K562 (cell line): ENCODE data around the gene ISG20. TPM values are rescaled to one million over a fixed set of nuclear protein-coding genes. Genes with fewer than 3 reads are reported as not detected.

ENCODE experiments used
- ATAC-seq: fragments of 200-7000 bp; cut with Tn5 transposase; 3 replicates; pipeline ENCODE4 v1.9.1; 2020; ENCODE audit warnings: moderate library complexity
- BruUV-seq: library from RNA; stranded (reverse); fragments of 400-500 nt; replicated peaks from 2 replicates; lab custom pipeline; 2021; lab: Mats Ljungman, UMichigan
- CTCF ChIA-PET: fragments of 300-600 bp; formaldehyde crosslinking; extraction: SDS; loops from one replicate; lab custom pipeline; 2021; ENCODE audit warnings: low intra/inter-chr PET ratio; lab: Yijun Ruan, JAX
- POLR2A ChIA-PET: fragments of 300-600, 350-650 bp; sonication (Branson Sonifier 250); formaldehyde crosslinking; extraction: SDS; loops from one replicate; lab custom pipeline; 2021; ENCODE audit warnings: antibody characterized with exemption, inconsistent platforms; lab: Yijun Ruan, JAX
- DNase-seq, 4 experiments: peaks; one replicate each; pipeline versions ENCODE4 v3.0.0 to v3.0.0-alpha.2; 2011 to 2018; ENCODE audit warnings: low spot score in 3 of 4, mixed read lengths in 3 of 4; ENCODE audit errors: extremely low read depth in 1 of 4
- FAIRE-seq: peaks from 2 replicates; lab custom pipeline; 2011; peaks lifted over from hg19 to GRCh38; lab: Jason Lieb, UNC
- H2AFZ ChIP-seq: 2 replicates; pipeline ENCODE4 v1.6.0; 2011; ENCODE audit warnings: low read depth, low read length, control low read depth, inconsistent platforms
- H3K27ac ChIP-seq: fragments of 200-600 bp; 3 replicates; pipeline ENCODE4 v1.8.0; 2011; ENCODE audit warnings: low read depth, mild to moderate bottlenecking, control low read depth, inconsistent platforms, low read length, moderate library complexity, mixed read lengths; ENCODE audit errors: extremely low read depth
- H3K27me3 ChIP-seq, 2 experiments: fragments of 300-600 bp in 1 of 2; 2 replicates in 1 of 2; 3 replicates in 1 of 2; pipeline versions ENCODE4 v1.6.0 to v1.8.0; 2011; ENCODE audit warnings: inconsistent platforms in 2 of 2, low read length in 2 of 2, mild to moderate bottlenecking in 1 of 2, mixed read lengths in 1 of 2, moderate library complexity in 1 of 2; ENCODE audit not compliant: control insufficient read depth in 2 of 2, insufficient read depth in 2 of 2
- H3K36me3 ChIP-seq: fragments of 300-600 bp; 3 replicates; pipeline ENCODE4 v1.8.0; 2011; ENCODE audit warnings: mild to moderate bottlenecking, low read length, inconsistent platforms; ENCODE audit not compliant: control insufficient read depth, insufficient read depth
- H3K4me1 ChIP-seq, 2 experiments: fragments of 200-600 bp in 1 of 2; replicated peaks in 1 of 2; 2 replicates in 1 of 2; 3 replicates in 1 of 2; pipeline versions ENCODE4 v1.5.1 to v1.8.0; 2011; ENCODE audit warnings: inconsistent platforms in 2 of 2, low read length in 2 of 2, mild to moderate bottlenecking in 1 of 2, mixed read lengths in 1 of 2, moderate library complexity in 1 of 2; ENCODE audit not compliant: control insufficient read depth in 2 of 2, insufficient read depth in 2 of 2
- H3K4me2 ChIP-seq: 2 replicates; pipeline ENCODE4 v1.6.1; 2011; ENCODE audit warnings: low read length, control low read depth, inconsistent platforms, mixed read lengths; ENCODE audit not compliant: insufficient read depth
- H3K4me3 ChIP-seq: fragments of 200-600 bp; sonication (generic), shearing (Covaris generic); 2 replicates; pipeline ENCODE4 v1.5.1; 2016; ENCODE audit warnings: control low read depth, inconsistent platforms
- H3K79me2 ChIP-seq: fragments of 200-600 bp; 3 replicates; pipeline ENCODE4 v1.8.0; 2011; ENCODE audit warnings: low read length, inconsistent platforms; ENCODE audit not compliant: control insufficient read depth, insufficient read depth
- H3K9ac ChIP-seq, 2 experiments: 2 replicates each; pipeline versions ENCODE4 v1.6.0 to v1.6.1; 2011; ENCODE audit warnings: low read depth in 2 of 2, low read length in 2 of 2, control low read depth in 1 of 2, inconsistent platforms in 1 of 2, mild to moderate bottlenecking in 1 of 2, mixed read lengths in 1 of 2; ENCODE audit not compliant: insufficient read depth in 1 of 2
- H3K9me1 ChIP-seq: one replicate; pipeline ENCODE4 v1.6.0; 2011; ENCODE audit warnings: inconsistent platforms, mild to moderate bottlenecking, low read length, moderate library complexity; ENCODE audit not compliant: control insufficient read depth, insufficient read depth
- H3K9me3 ChIP-seq: replicated peaks from 2 replicates; pipeline ENCODE4 v1.5.1; 2011; ENCODE audit warnings: low read depth, low read length, inconsistent platforms; ENCODE audit not compliant: control insufficient read depth, insufficient read depth
- H4K20me1 ChIP-seq: replicated peaks from 2 replicates; pipeline ENCODE4 v1.6.1; 2011; ENCODE audit warnings: low read length, inconsistent platforms, mixed read lengths; ENCODE audit not compliant: control insufficient read depth, insufficient read depth
- BACH1 ChIP-seq: fragments of 200-800 bp; sonication (Bioruptor generic); IDR thresholded peaks from 2 replicates; pipeline ENCODE4 v1.6.1; 2016; ENCODE audit warnings: missing genetic modification characterization, missing compliant biosample characterization
- BRD9 ChIP-seq: fragments of 450-650 bp; IDR thresholded peaks from 2 replicates; pipeline ENCODE4 v1.6.1; 2018; ENCODE audit warnings: low read depth; ENCODE audit not compliant: partially characterized antibody
- CLOCK ChIP-seq: fragments of 250-450 bp; sonication (Bioruptor Pico); IDR thresholded peaks from 2 replicates; pipeline ENCODE4 v1.4.0; 2020; ENCODE audit warnings: mild to moderate bottlenecking, moderate library complexity, borderline replicate concordance
- DNMT1 ChIP-seq: fragments of 450-650 bp; IDR thresholded peaks from 2 replicates; pipeline ENCODE4 v1.6.1; 2016; ENCODE audit warnings: antibody characterized with exemption, mild to moderate bottlenecking
- FOXK2 ChIP-seq, 2 experiments: fragments of 450-650 bp; IDR thresholded peaks in 1 of 2; conservative IDR thresholded peaks in 1 of 2; 2 replicates each; pipeline ENCODE4 v1.6.1; 2016; ENCODE audit warnings: low read depth in 2 of 2, mild to moderate bottlenecking in 1 of 2
- KLF1 ChIP-seq: fragments of 450-650 bp; IDR thresholded peaks from 2 replicates; pipeline ENCODE4 v1.6.1; 2016; ENCODE audit warnings: missing genetic modification characterization, missing compliant biosample characterization
- KLF16 ChIP-seq: IDR thresholded peaks from 2 replicates; pipeline ENCODE4 v1.6.1; 2016; ENCODE audit warnings: antibody characterized with exemption
- MLX ChIP-seq, 2 experiments: fragments of 450-650 bp in 1 of 2; sonication (generic) in 1 of 2; formaldehyde crosslinking; conservative IDR thresholded peaks; 2 replicates each; pipeline versions ENCODE4 v1.4.0 to v1.8.1; 2020 to 2022; ENCODE audit warnings: mild to moderate bottlenecking in 1 of 2, missing genetic modification reagents in 1 of 2
- PHF8 ChIP-seq: fragments of 200-600 bp; sonication (generic); IDR thresholded peaks from 2 replicates; pipeline ENCODE4 v1.6.1; 2012; ENCODE audit warnings: mixed run types, mild to moderate bottlenecking, inconsistent platforms, low read length, moderate library complexity, borderline replicate concordance
- PRPF4 ChIP-seq: fragments of 200-400 bp; formaldehyde crosslinking; IDR thresholded peaks from one replicate; pipeline ENCODE4 v1.6.1; 2017; ENCODE audit warnings: low read length, low read depth, mild to moderate bottlenecking; ENCODE audit not compliant: insufficient read depth, poor library complexity, severe bottlenecking
- U2AF2 ChIP-seq: fragments of 200-400 bp; formaldehyde crosslinking; optimal IDR thresholded peaks from 2 replicates; pipeline ENCODE3; 2017; ENCODE audit warnings: low read depth, mild to moderate bottlenecking, low read length
- WGBS: fragments of 100-300 bp; shearing (Covaris generic); methylation state at CpG from one replicate; pipeline ENCODE4 v1.1.6; 2016; ENCODE audit warnings: low coverage, mixed read lengths; ENCODE audit not compliant: insufficient coverage; ENCODE audit errors: missing lambda C conversion rate; 5-methylcytosine and 5-hydroxymethylcytosine counted together
- in situ Hi-C: fragments of 300-500 bp; cut with MboI; formaldehyde crosslinking; loops from 4 replicates; pipeline ENCODE4 v1.15.0; 2018; ENCODE audit warnings: inconsistent platforms, mixed read lengths
- intact Hi-C: fragments of 100-400 bp; cut with micrococcal nuclease; formaldehyde crosslinking; loops from 2 replicates; pipeline ENCODE4 v1.14.2; 2022
- polyA plus RNA-seq, 8 experiments: library from polyadenylated mRNA; depleted of rRNA in 4 of 8; stranded (reverse) in 5 of 8; unstranded in 3 of 8; fragments of >200 nt; fragmentation: Nextera tagmentation in 2 of 8; fragmentation: Illumina TruSeq in 1 of 8; extraction: Ambion mirVana in 2 of 8; extraction: Trizol in 1 of 8; gene quantifications; 2 replicates each; pipeline versions ENCODE4 v1.2.1 to v1.2.3, GENCODE V29; 2011 to 2014; ENCODE audit warnings: inconsistent platforms in 1 of 8, missing spikeins in 1 of 8
- total RNA-seq, 7 experiments: library from RNA; depleted of rRNA in 6 of 7; stranded (reverse); fragments of >200 nt in 6 of 7; fragmentation: Illumina TruSeq in 2 of 7; extraction: Trizol in 2 of 7; gene quantifications; 2 replicates each; pipeline versions ENCODE4 v1.2.1 to v1.2.3, GENCODE V29; 2011 to 2021; ENCODE audit warnings: low replicate concordance in 1 of 7
- TF ChIP-seq, protein P1 (sequence below): fragments of 450-650 bp; IDR thresholded peaks from 2 replicates; pipeline ENCODE4 v1.6.1; 2016; ENCODE audit warnings: low read depth, mild to moderate bottlenecking, moderate library complexity

The ISG20 gene
- total and polyA plus RNA-seq, 9 of the 15 experiments (the other 6 are each of a cell fraction or from before 2014, with no cell fraction given): 0.06 to 2.1 (median 1.00) TPM

- CTCF ChIA-PET: no interaction called here
- Histone ChIP-seq H3K27ac (no peak overlapping the region), H3K9ac (no peak overlapping the region), H4K20me1 (peaks cover 3% of the 10 kb centered on the region; the same call in 1 of the 2 replicates), H3K27me3 (peaks cover 0 to 33% of the 10 kb centered on the region in 2 experiments; a peak in 4 of 5 replicates), H3K9me3 (no peaks in the 10 kb centered on the region), H3K4me2 (no peak overlapping the region), H3K36me3 (no peaks in the 10 kb centered on the region), H3K4me1 (no peaks in the 10 kb centered on the region), H2AFZ (no peak overlapping the region), H3K4me3 (no peak overlapping the region), H3K79me2 (no peaks in the 10 kb centered on the region), H3K9me1 (no peaks in the 10 kb centered on the region)
- FAIRE-seq: no peak
- TF ChIP-seq U2AF2 (no peak), MLX (CRISPR knock-in tag; conservative IDR thresholded peaks at IDR 0.05) (no peak), CLOCK (CRISPR knock-in tag) (no peak), BRD9 (no peak), KLF1 (tag) (no peak), FOXK2 (conservative IDR thresholded peaks at IDR 0.05 in 1 of 2, IDR thresholded peaks at IDR 0.05 in 1 of 2; ENCODE audit: low read depth in 2 of 2) (no peak), BACH1 (no peak), DNMT1 (no peak), KLF16 (no peak), PHF8 (no peak), PRPF4 (no peak)
- TF ChIP-seq, protein P1, sequence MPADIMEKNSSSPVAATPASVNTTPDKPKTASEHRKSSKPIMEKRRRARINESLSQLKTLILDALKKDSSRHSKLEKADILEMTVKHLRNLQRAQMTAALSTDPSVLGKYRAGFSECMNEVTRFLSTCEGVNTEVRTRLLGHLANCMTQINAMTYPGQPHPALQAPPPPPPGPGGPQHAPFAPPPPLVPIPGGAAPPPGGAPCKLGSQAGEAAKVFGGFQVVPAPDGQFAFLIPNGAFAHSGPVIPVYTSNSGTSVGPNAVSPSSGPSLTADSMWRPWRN: no peak
- in situ Hi-C loops (no loop called here), intact Hi-C loops (no loop called here)
- no peak for ATAC-seq
- POLR2A ChIA-PET: interaction anchor here (0.6 kb wide), 1 partner anchor 13 kb away, joined by 3 read pairs; no protein-coding TSS in a partner anchor
- DNase-seq: no peak
- WGBS: 18% methylated on average over 5 of the region's 5 CpGs
- BruUV-seq: no TSS peak
Measured at GRCh38 chr15:88646951-88647350, 8.1 kb downstream of the ISG20 start.
